Measurements from ENCODE around the gene RELN. TPM values are rescaled to one million over a fixed set of nuclear protein-coding genes. Genes with fewer than 3 reads are reported as not detected.

RELN gene
- total RNA-seq, 5 donors from 2014 or later (not counting 1 experiment from before 2014, with no cell fraction given): 0.20 to 0.50 (median 0.41) TPM; not detected in 2

GRCh38 chr7:103423467-103424179 lies 565.8 kb downstream of the RELN start:
- peaks cover 11 to 19% of the 10 kb centered on the region in 2 donors for H3K27me3 Mint-ChIP-seq
- Histone ChIP-seq H3K27ac (ENCODE audit: low read length) (no peak overlapping the region), H3K9me3 (no peaks in the 10 kb centered on the region), H3K4me1 (ENCODE audit: control insufficient read depth in 1 of 2, extremely low read depth in 1 of 2, insufficient read depth in 2 of 2, low read length in 2 of 2) (no peaks in the 10 kb centered on the region), H3K4me3 (ENCODE audit: control insufficient read depth in 1 of 2, extremely low read depth in 1 of 2, low read length in 1 of 2) (no peak overlapping the region), H3K27me3 (replicated peaks in 1 of 2; ENCODE audit: control insufficient read depth in 2 of 2, extremely low read depth in 1 of 2, insufficient read depth in 2 of 2, low read length in 1 of 2) (peaks cover 0 to 2% of the 10 kb centered on the region in 2 experiments), H3K36me3 (ENCODE audit: control insufficient read depth in 2 of 2, extremely low read depth in 1 of 2, insufficient read depth in 1 of 2, low read length in 1 of 2) (no peaks in the 10 kb centered on the region)
- no peak overlapping the region for H3K4me3 Mint-ChIP-seq
- H3K4me1 Mint-ChIP-seq: no peaks in the 10 kb centered on the region
- ChIA-PET POLR2A (no interaction called here), CTCF (no interaction called here)
- no peaks in the 10 kb centered on the region for H3K9me3 Mint-ChIP-seq
- no CpG with 5 or more reads among the region's 3 CpGs for WGBS (ENCODE audit: insufficient coverage)
- DNase-seq (no peak), ATAC-seq (replicated peaks in 1 of 4) (no peak)
- H3K27ac Mint-ChIP-seq: no peak overlapping the region
- H3K36me3 Mint-ChIP-seq: no peaks in the 10 kb centered on the region

Other genes with a start within 250 kb of the RELN start
- 10 to 100 TPM; 10.4 to 26.9 (median 25.3) TPM for gene ORC5, start 218.4 kb upstream of the RELN start, total RNA-seq